Activated CD4-positive, alpha-beta T cell treated with anti-CD3 and anti-CD28 coated beads for 36 hours (primary cell): ENCODE results near the gene IL6ST. TPM values are rescaled to one million over a fixed set of nuclear protein-coding genes. Genes with fewer than 3 reads are reported as not detected.
"Not testable (repeated sequence)": the region's sequence is repeated elsewhere in the genome, so short reads cannot be mapped to it uniquely, and the experiment has no call there.

Source experiments
- ATAC-seq: fragments of 200-7000 bp; cut with Tn5 transposase; one replicate; pipeline ENCODE4 v1.10.0; 2021; ENCODE audit warnings: mild to moderate bottlenecking, moderate library complexity
- CTCF ChIA-PET: fragments of 350-600 bp; sonication (Branson Sonifier 250); formaldehyde crosslinking; loops from one replicate; lab custom pipeline; 2021; ENCODE audit warnings: antibody characterized with exemption; lab: Charles Lee
- POLR2A ChIA-PET: fragments of 350-600 bp; sonication (Branson Sonifier 250); formaldehyde crosslinking; loops from one replicate; lab custom pipeline; 2021; ENCODE audit warnings: antibody characterized with exemption, inconsistent platforms; lab: Charles Lee
- DNase-seq: peaks from one replicate; pipeline ENCODE4 v3.0.0-alpha.2; 2020
- H3K27ac Mint-ChIP-seq: one replicate; pipeline ENCODE4 v1.8.0; 2021; ENCODE audit warnings: mixed read lengths
- H3K27me3 Mint-ChIP-seq: one replicate; pipeline ENCODE4 v1.8.0; 2021; ENCODE audit warnings: mixed read lengths
- H3K36me3 Mint-ChIP-seq: one replicate; pipeline ENCODE4 v1.8.0; 2021; ENCODE audit warnings: low read depth, mixed read lengths
- H3K4me1 Mint-ChIP-seq: one replicate; pipeline ENCODE4 v1.8.0; 2021; ENCODE audit warnings: mixed read lengths
- H3K4me3 Mint-ChIP-seq: one replicate; pipeline ENCODE4 v1.8.0; 2021; ENCODE audit warnings: mild to moderate bottlenecking, moderate library complexity, mixed read lengths
- H3K9me3 Mint-ChIP-seq: one replicate; pipeline ENCODE4 v1.8.0; 2021; ENCODE audit warnings: low read depth, mixed read lengths
- intact Hi-C, 2 experiments: fragments of 100-400 bp; cut with DNase I in 1 of 2; cut with micrococcal nuclease in 1 of 2; formaldehyde crosslinking; loops; one replicate each; pipeline versions ENCODE4 v1.14.2 to v1.15.1; 2022 to 2024; cut with DNase I, micrococcal nuclease
- total RNA-seq, 2 experiments: library from RNA; stranded (reverse); gene quantifications; one replicate each; pipeline ENCODE4 v1.2.3, GENCODE V29; 2021

The IL6ST gene
- total RNA-seq, 2 experiments from 2014 or later, result 57.1 to 64.4 TPM

GRCh38 chr5:55969956-55970355 is 24.8 kb downstream of the IL6ST start:
- intact Hi-C loops, result loop anchor here in 1 of 2 experiments (10.0 kb wide), 1 partner anchor 865 kb away; no protein-coding TSS in a partner anchor
- Mint-ChIP-seq H3K4me3 (no peak overlapping the region), H3K4me1 (peaks cover 67% of the 10 kb centered on the region), H3K27ac (peak overlapping the region; percentile 88), H3K9me3 (no peaks in the 10 kb centered on the region), H3K36me3 (peaks cover 61% of the 10 kb centered on the region), H3K27me3 (no peaks in the 10 kb centered on the region)
- ChIA-PET POLR2A (no interaction called here), CTCF (interaction anchor here (1.6 to 3.7 kb wide), 3 partner anchors 8 to 231 kb away, joined by 5 to 16 read pairs (median 5); no protein-coding TSS in a partner anchor)
- DNase-seq (no peak), ATAC-seq (no peak)

GRCh38 chr5:55966284-55966683 is 28.5 kb downstream of the IL6ST start:
- no peaks in the 10 kb centered on the region for H3K9me3 Mint-ChIP-seq
- POLR2A ChIA-PET, result no interaction called here
- H3K4me1 Mint-ChIP-seq, result peaks cover 46% of the 10 kb centered on the region
- H3K27me3 Mint-ChIP-seq, result no peaks in the 10 kb centered on the region
- DNase-seq, result no peak
- intact Hi-C loops, result loop anchor here in 1 of 2 experiments (1.0 kb wide), 1 partner anchor 46 kb away; no protein-coding TSS in a partner anchor
- peaks cover 53% of the 10 kb centered on the region for H3K36me3 Mint-ChIP-seq
- CTCF ChIA-PET, result no interaction called here
- H3K27ac Mint-ChIP-seq, result peak overlapping the region; percentile 72
- H3K4me3 Mint-ChIP-seq, result no peak overlapping the region
- ATAC-seq, result peak; percentile 89

DNA sequence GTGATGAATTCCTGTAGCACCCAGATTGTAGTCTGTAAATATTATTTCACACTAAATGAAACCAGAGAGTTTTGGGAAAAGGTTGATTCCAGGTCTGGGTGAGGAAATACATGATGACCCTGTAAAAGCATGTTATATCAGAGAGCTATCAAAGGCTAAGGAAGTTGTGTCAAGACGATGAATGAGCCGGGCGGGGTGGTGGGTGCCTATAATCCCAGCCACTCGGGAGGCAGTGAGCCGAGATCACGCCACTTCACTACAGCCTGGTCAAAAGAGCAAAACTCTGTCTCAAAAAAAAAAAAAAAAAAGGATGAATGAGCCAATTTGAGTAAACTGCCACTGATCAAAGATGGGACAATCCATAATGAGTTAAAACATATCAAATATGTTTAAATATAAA is 29.2 kb downstream of the IL6ST start:
- H3K27me3 Mint-ChIP-seq, result no peaks in the 10 kb centered on the region
- peaks cover 44% of the 10 kb centered on the region for H3K4me1 Mint-ChIP-seq
- ATAC-seq (no peak), DNase-seq (no peak)
- intact Hi-C loops, result no loop called here
- H3K9me3 Mint-ChIP-seq, result no peaks in the 10 kb centered on the region
- no peak overlapping the region for H3K4me3 Mint-ChIP-seq
- peaks cover 54% of the 10 kb centered on the region for H3K36me3 Mint-ChIP-seq
- no peak overlapping the region for H3K27ac Mint-ChIP-seq
- CTCF ChIA-PET, result no interaction called here
- POLR2A ChIA-PET, result no interaction called here

GRCh38 chr5:55960779-55961178 is 34.0 kb downstream of the IL6ST start:
- peaks cover 23% of the 10 kb centered on the region for H3K4me1 Mint-ChIP-seq
- H3K4me3 Mint-ChIP-seq, result no peak overlapping the region
- H3K27me3 Mint-ChIP-seq, result no peaks in the 10 kb centered on the region
- no peaks in the 10 kb centered on the region for H3K9me3 Mint-ChIP-seq
- ATAC-seq, result no peak
- peak overlapping the region; percentile 47 for H3K27ac Mint-ChIP-seq
- DNase-seq, result no peak
- ChIA-PET POLR2A (no interaction called here), CTCF (interaction anchor here (0.6 kb wide), 1 partner anchor 55 kb away, joined by 3 read pairs; no protein-coding TSS in a partner anchor)
- intact Hi-C loops, result no loop called here
- H3K36me3 Mint-ChIP-seq, result peaks cover 53% of the 10 kb centered on the region

GRCh38 chr5:55959208-55959607 is 35.6 kb downstream of the IL6ST start:
- H3K27ac Mint-ChIP-seq, result peak overlapping the region; percentile 72
- POLR2A ChIA-PET, result interaction anchor here (0.7 kb wide), 1 partner anchor 359 kb away, joined by 6 read pairs; no protein-coding TSS in a partner anchor
- peaks cover 18% of the 10 kb centered on the region for H3K4me1 Mint-ChIP-seq
- intact Hi-C loops, result no loop called here
- no peak for DNase-seq
- H3K27me3 Mint-ChIP-seq, result no peaks in the 10 kb centered on the region
- CTCF ChIA-PET, result no interaction called here
- no peak overlapping the region for H3K4me3 Mint-ChIP-seq
- peaks cover 55% of the 10 kb centered on the region for H3K36me3 Mint-ChIP-seq
- peak; percentile 75 for ATAC-seq
- H3K9me3 Mint-ChIP-seq, result no peaks in the 10 kb centered on the region

DNA sequence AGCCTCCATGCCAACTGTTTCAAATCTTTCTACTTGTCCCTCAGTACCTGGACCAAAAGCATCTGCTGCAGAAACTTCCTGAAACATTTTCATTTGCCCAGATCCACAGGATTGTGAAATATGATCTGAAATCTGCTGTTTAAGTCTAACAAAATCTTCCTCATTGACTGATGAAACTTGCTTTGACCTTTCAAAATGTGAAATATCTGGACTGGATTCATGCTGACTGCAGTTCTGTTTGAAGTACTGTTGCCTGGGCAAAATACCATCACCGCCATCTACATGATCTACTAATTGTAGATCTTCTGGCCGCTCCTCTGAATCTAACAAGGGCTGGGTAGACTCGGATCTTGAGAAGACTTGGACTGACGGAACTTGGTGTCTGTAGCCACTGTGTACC is 53.6 kb downstream of the IL6ST start:
- Mint-ChIP-seq H3K27ac (peak overlapping the region; percentile 60), H3K4me1 (peaks cover 25% of the 10 kb centered on the region), H3K36me3 (peaks cover 58% of the 10 kb centered on the region)
- H3K27me3 Mint-ChIP-seq, H3K9me3 Mint-ChIP-seq, ATAC-seq, intact Hi-C loops, DNase-seq, H3K4me3 Mint-ChIP-seq: not testable (repeated sequence)
- ChIA-PET POLR2A (interaction anchor here (0.6 kb wide), 1 partner anchor 22 kb away, joined by 10 read pairs; no protein-coding TSS in a partner anchor), CTCF (interaction anchor here (1.3 to 1.8 kb wide), 2 partner anchors 11 to 260 kb away, joined by 4 to 11 read pairs; no protein-coding TSS in a partner anchor)

- peak overlapping the region; percentile 58 for H3K27ac Mint-ChIP-seq
- DNase-seq, H3K27me3 Mint-ChIP-seq, H3K4me3 Mint-ChIP-seq, ATAC-seq, H3K9me3 Mint-ChIP-seq: not testable (repeated sequence)
- intact Hi-C loops, result loop anchor here (2.0 to 5.0 kb wide), 4 partner anchors 25 to 900 kb away; no protein-coding TSS in a partner anchor
- H3K4me1 Mint-ChIP-seq, result peaks cover 18% of the 10 kb centered on the region
- ChIA-PET POLR2A (interaction anchor here (0.6 kb wide), 1 partner anchor 332 kb away, joined by 4 read pairs; no protein-coding TSS in a partner anchor), CTCF (interaction anchor here (0.6 to 6.8 kb wide), 23 partner anchors 9 to 901 kb away, joined by 3 to 97 read pairs (median 4); no protein-coding TSS in a partner anchor)
- peaks cover 34% of the 10 kb centered on the region for H3K36me3 Mint-ChIP-seq
Observed at GRCh38 chr5:55937598-55937997, 57.2 kb downstream of the IL6ST start.

- POLR2A ChIA-PET, result interaction anchor here (0.5 kb wide), 1 partner anchor 52 kb away, joined by 7 read pairs; no protein-coding TSS in a partner anchor
Observed at GRCh38 chr5:55936100-55936693, 58.6 kb downstream of the IL6ST start.

DNA sequence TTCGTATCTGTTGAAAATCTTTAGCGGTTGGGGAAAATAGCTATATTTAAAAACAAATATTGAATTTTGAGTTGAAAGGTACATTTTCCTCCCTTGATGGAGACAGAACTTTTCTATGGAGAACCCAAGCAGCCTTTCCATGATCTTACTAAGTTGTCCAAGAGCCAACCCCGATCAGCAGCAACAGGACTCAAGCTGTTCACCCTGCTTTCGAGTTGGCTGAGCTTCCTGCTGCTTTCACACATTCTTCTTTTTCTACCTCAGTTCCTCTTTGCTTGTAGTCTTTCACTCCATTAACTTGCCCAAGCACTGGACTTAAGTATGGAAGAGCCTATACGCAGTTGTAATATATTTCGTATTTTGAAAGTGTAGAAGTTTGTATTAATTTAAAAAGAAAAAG is 59.4 kb downstream of the IL6ST start:
- Mint-ChIP-seq H3K27ac (peak overlapping the region; percentile 14), H3K36me3 (peaks cover 20% of the 10 kb centered on the region), H3K4me1 (peaks cover 13% of the 10 kb centered on the region), H3K9me3 (no peaks in the 10 kb centered on the region), H3K27me3 (no peaks in the 10 kb centered on the region), H3K4me3 (no peak overlapping the region)
- ATAC-seq (no peak), DNase-seq (no peak)
- intact Hi-C loops, result loop anchor here (5.0 kb wide), 2 partner anchors 327 to 902 kb away; no protein-coding TSS in a partner anchor
- CTCF ChIA-PET, result interaction anchor here (0.5 to 6.8 kb wide), 19 partner anchors 9 to 332 kb away, joined by 3 to 97 read pairs (median 5); no protein-coding TSS in a partner anchor
- POLR2A ChIA-PET, result interaction anchor here (0.7 kb wide), 1 partner anchor 334 kb away, joined by 3 read pairs; no protein-coding TSS in a partner anchor

More at GRCh38 chr5:55936100-55936693, 58.6 kb downstream of the IL6ST start:
- CTCF ChIA-PET, result interaction anchor here (0.6 to 6.8 kb wide), 44 partner anchors 8 to 991 kb away, joined by 3 to 97 read pairs (median 4); no protein-coding TSS in a partner anchor
- DNase-seq (peak; percentile 91), ATAC-seq (peak; percentile 81)
- H3K27me3 Mint-ChIP-seq, result no peaks in the 10 kb centered on the region
- H3K36me3 Mint-ChIP-seq, result peaks cover 25% of the 10 kb centered on the region
- H3K4me1 Mint-ChIP-seq, result peaks cover 16% of the 10 kb centered on the region
- intact Hi-C loops, result loop anchor here (1.0 to 5.0 kb wide), 5 partner anchors 27 to 901 kb away; no protein-coding TSS in a partner anchor
- no peak overlapping the region for H3K4me3 Mint-ChIP-seq
- no peaks in the 10 kb centered on the region for H3K9me3 Mint-ChIP-seq
- no peak overlapping the region for H3K27ac Mint-ChIP-seq

- Mint-ChIP-seq H3K27ac (no peak overlapping the region), H3K4me1 (peaks cover 11% of the 10 kb centered on the region), H3K36me3 (peaks cover 17% of the 10 kb centered on the region), H3K4me3 (no peak overlapping the region), H3K9me3 (no peaks in the 10 kb centered on the region), H3K27me3 (no peaks in the 10 kb centered on the region)
- DNase-seq, result no peak
- ATAC-seq, result no peak
- ChIA-PET CTCF (interaction anchor here (0.5 to 6.8 kb wide), 17 partner anchors 8 to 333 kb away, joined by 3 to 97 read pairs (median 5); no protein-coding TSS in a partner anchor), POLR2A (interaction anchor here (0.7 kb wide), 1 partner anchor 335 kb away, joined by 3 read pairs; no protein-coding TSS in a partner anchor)
- intact Hi-C loops, result loop anchor here (5.0 kb wide), 2 partner anchors 328 to 903 kb away; no protein-coding TSS in a partner anchor
Observed at GRCh38 chr5:55934720-55935119, 60.0 kb downstream of the IL6ST start.

GRCh38 chr5:55934115-55934613 is 60.6 kb downstream of the IL6ST start:
- H3K9me3 Mint-ChIP-seq, result no peaks in the 10 kb centered on the region
- ATAC-seq, result no peak
- CTCF ChIA-PET, result interaction anchor here (0.8 to 6.8 kb wide), 5 partner anchors 10 to 267 kb away, joined by 3 to 97 read pairs (median 19); no protein-coding TSS in a partner anchor
- peaks cover 14% of the 10 kb centered on the region for H3K36me3 Mint-ChIP-seq
- POLR2A ChIA-PET, result no interaction called here
- no peaks in the 10 kb centered on the region for H3K27me3 Mint-ChIP-seq
- H3K4me1 Mint-ChIP-seq, result peaks cover 11% of the 10 kb centered on the region
- H3K4me3 Mint-ChIP-seq, result no peak overlapping the region
- intact Hi-C loops, result no loop called here
- no peak for DNase-seq
- no peak overlapping the region for H3K27ac Mint-ChIP-seq
